ENCODE results near the gene RNASE7.
A peak's percentile ranks its signal among the peaks of the same experiment; 100 is the strongest.

The RNASE7 gene

GRCh38 chr14:21068521-21069387 lies 26.6 kb downstream of the RNASE7 start:
- DNase-seq (ENCODE audit: low read depth) = peak; percentile 74

- DNase-seq (ENCODE audit: low read depth) = peak; percentile 51
Measured at GRCh38 chr14:21069388-21070082, 27.4 kb downstream of the RNASE7 start.

GRCh38 chr14:21070083-21070609 lies 28.0 kb downstream of the RNASE7 start, which contains the start of gene ARHGEF40:
Gene ARHGEF40, plus strand, starts transcription at chr14:21070304. Its CDS starts 93 bp downstream, at chr14:21070397.
- peak; percentile 57 for DNase-seq (ENCODE audit: low read depth)

GRCh38 chr14:21070610-21071224 lies 28.6 kb downstream of the RNASE7 start:
- peak; percentile 50 for DNase-seq (ENCODE audit: low read depth)

GRCh38 chr14:21071225-21072030 lies 29.3 kb downstream of the RNASE7 start:
- peak; percentile 87 for DNase-seq (ENCODE audit: low read depth)

- DNase-seq (ENCODE audit: low read depth) = peak; percentile 74
Measured at GRCh38 chr14:21072031-21072473, 29.9 kb downstream of the RNASE7 start.

GRCh38 chr14:21072781-21073339 lies 30.7 kb downstream of the RNASE7 start:
- DNase-seq (ENCODE audit: low read depth) = no peak

- no peak for DNase-seq (ENCODE audit: low read depth)
Measured at GRCh38 chr14:21073921-21074320, 31.8 kb downstream of the RNASE7 start.

- DNase-seq (ENCODE audit: low read depth) = no peak
Measured at GRCh38 chr14:21074398-21075272, 32.5 kb downstream of the RNASE7 start.

- no peak for DNase-seq (ENCODE audit: low read depth)
Measured at GRCh38 chr14:21075719-21076437, 33.7 kb downstream of the RNASE7 start.

GRCh38 chr14:21077672-21078071 lies 35.5 kb downstream of the RNASE7 start:
- no peak for DNase-seq (ENCODE audit: low read depth)

- DNase-seq (ENCODE audit: low read depth) = no peak
Measured at GRCh38 chr14:21078287-21078686, 36.1 kb downstream of the RNASE7 start.

GRCh38 chr14:21078726-21079125 lies 36.6 kb downstream of the RNASE7 start:
- DNase-seq (ENCODE audit: low read depth) = no peak

GRCh38 chr14:21081521-21082142 lies 39.5 kb downstream of the RNASE7 start:
- DNase-seq (ENCODE audit: low read depth) = no peak

- no peak for DNase-seq (ENCODE audit: low read depth)
Measured at GRCh38 chr14:21083565-21084325, 41.6 kb downstream of the RNASE7 start.

- DNase-seq (ENCODE audit: low read depth) = no peak
Measured at GRCh38 chr14:21084396-21084795, 42.2 kb downstream of the RNASE7 start.

GRCh38 chr14:21084998-21085853 lies 43.1 kb downstream of the RNASE7 start:
- DNase-seq (ENCODE audit: low read depth) = peak; percentile 69

All from ELR (cell line).